Left lung (tissue), 10 donors: ENCODE measurements around the gene BPHL. TPM values are rescaled to one million over a fixed set of nuclear protein-coding genes. Genes with fewer than 3 reads are reported as not detected.

Experiments
- ATAC-seq: fragments of 200-7000 bp; cut with Tn5 transposase; one replicate; pipeline ENCODE4 v1.9.1; 2020; ENCODE audit warnings: moderate library complexity
- DNase-seq, 4 donors: peaks; one replicate each; pipeline ENCODE4 v3.0.0-alpha.2; 2013 to 2020
- H3K27ac ChIP-seq, 2 donors: fragments of 200-600 bp; sonication (generic) in 1 of 2; one replicate each; pipeline versions ENCODE4 v1.5.0 to v1.8.0; 2020 to 2021
- H3K27me3 ChIP-seq, 2 donors: fragments of 200-600 bp; sonication (generic) in 1 of 2; one replicate each; pipeline versions ENCODE4 v1.5.0 to v1.8.0; 2020 to 2021
- H3K36me3 ChIP-seq, 2 donors: fragments of 200-600 bp; sonication (generic) in 1 of 2; one replicate each; pipeline versions ENCODE4 v1.5.0 to v1.8.0; 2020 to 2021
- H3K4me1 ChIP-seq, 2 donors: fragments of 200-600 bp; one replicate each; pipeline ENCODE4 v1.8.0; 2021
- H3K4me3 ChIP-seq, 2 donors: fragments of 200-600 bp; sonication (generic) in 1 of 2; one replicate each; pipeline versions ENCODE4 v1.5.0 to v1.8.0; 2020 to 2021; ENCODE audit warnings: mild to moderate bottlenecking in 1 of 2
- H3K9me3 ChIP-seq, 2 donors: fragments of 200-600 bp; sonication (generic) in 1 of 2; one replicate each; pipeline versions ENCODE4 v1.5.0 to v1.8.0; 2020 to 2021
- CTCF ChIP-seq, 2 donors: fragments of 200-600 bp; sonication (generic) in 1 of 2; IDR thresholded peaks; one replicate each; pipeline versions ENCODE4 v1.5.0 to v1.8.0; 2021; ENCODE audit warnings: antibody characterized with exemption in 2 of 2
- intact Hi-C, 2 donors: fragments of 100-400 bp; cut with DNase I; formaldehyde crosslinking; loops; one replicate each; pipeline versions ENCODE4 v1.11.2 to v1.14.2; 2022
- polyA plus RNA-seq, 6 donors: library from polyadenylated mRNA; unstranded; fragments of 120-200 nt; gene quantifications; one replicate each; pipeline ENCODE4 v1.2.1, GENCODE V29; 2013; ENCODE audit not compliant: insufficient read length in 6 of 6
- total RNA-seq, 2 donors: library from RNA; stranded (reverse); fragmentation: NEBNext Ultra II Directional; extraction: Animal tissue kit (Norgen Biotek cat#: 25700); gene quantifications; one replicate each; pipeline ENCODE4 v1.2.1, GENCODE V29; 2021
- donor health status: DM: no; HTN: yes; CAD: no.
- donor health status: DM: no; HTN: no; CAD: no.

The BPHL gene
- total and polyA plus RNA-seq, 8 donors, result 13.1 to 47.9 (median 41.1) TPM

- TF ChIP-seq CTCF (IDR thresholded peaks at IDR 0.05), result no peak
- no peaks in the 10 kb centered on the region for H3K9me3 ChIP-seq
- no peak overlapping the region for H3K4me3 ChIP-seq
- no peaks in the 10 kb centered on the region for H3K27me3 ChIP-seq
- intact Hi-C loops, result no loop called here
- ATAC-seq, result no peak
- no peaks in the 10 kb centered on the region for H3K4me1 ChIP-seq
- no peak overlapping the region for H3K27ac ChIP-seq
- H3K36me3 ChIP-seq, result peaks cover 0 to 98% of the 10 kb centered on the region in 2 donors
- DNase-seq, result no peak
Measured at GRCh38 chr6:3085074-3085473, 33.4 kb upstream of the BPHL start.

- H3K9me3 ChIP-seq, result no peaks in the 10 kb centered on the region
- no peaks in the 10 kb centered on the region for H3K4me1 ChIP-seq
- H3K27me3 ChIP-seq, result no peaks in the 10 kb centered on the region
- no peak for TF ChIP-seq CTCF (IDR thresholded peaks at IDR 0.05)
- intact Hi-C loops, result no loop called here
- no peak overlapping the region for H3K4me3 ChIP-seq
- H3K36me3 ChIP-seq, result peaks cover 0 to 91% of the 10 kb centered on the region in 2 donors
- no peak overlapping the region for H3K27ac ChIP-seq
- no peak for ATAC-seq
- no peak for DNase-seq
Measured at GRCh38 chr6:3086282-3086946, 32.1 kb upstream of the BPHL start.

- Histone ChIP-seq H3K4me3 (no peak overlapping the region), H3K36me3 (peaks cover 0 to 72% of the 10 kb centered on the region in 2 donors), H3K27me3 (no peaks in the 10 kb centered on the region), H3K4me1 (no peaks in the 10 kb centered on the region), H3K27ac (peak overlapping the region; percentile 25 to 35), H3K9me3 (no peaks in the 10 kb centered on the region)
- intact Hi-C loops, result no loop called here
- ATAC-seq, result peak; percentile 53
- TF ChIP-seq CTCF (IDR thresholded peaks at IDR 0.05), result no peak
- DNase-seq, result no peak
Measured at GRCh38 chr6:3088446-3088845, 30.1 kb upstream of the BPHL start.

GRCh38 chr6:3088968-3089367 lies 29.5 kb upstream of the BPHL start:
- no peak for ATAC-seq
- H3K36me3 ChIP-seq, result peaks cover 0 to 70% of the 10 kb centered on the region in 2 donors
- no peak overlapping the region for H3K4me3 ChIP-seq
- H3K4me1 ChIP-seq, result no peaks in the 10 kb centered on the region
- peak overlapping the region; percentile 25 to 35 for H3K27ac ChIP-seq
- intact Hi-C loops, result no loop called here
- no peak for TF ChIP-seq CTCF (IDR thresholded peaks at IDR 0.05)
- H3K27me3 ChIP-seq, result no peaks in the 10 kb centered on the region
- H3K9me3 ChIP-seq, result no peaks in the 10 kb centered on the region
- no peak for DNase-seq

- no peak overlapping the region for H3K4me3 ChIP-seq
- H3K4me1 ChIP-seq, result no peaks in the 10 kb centered on the region
- no peaks in the 10 kb centered on the region for H3K27me3 ChIP-seq
- intact Hi-C loops, result no loop called here
- no peak for TF ChIP-seq CTCF (IDR thresholded peaks at IDR 0.05)
- no peaks in the 10 kb centered on the region for H3K9me3 ChIP-seq
- H3K36me3 ChIP-seq, result peaks cover 0 to 70% of the 10 kb centered on the region in 2 donors
- no peak overlapping the region for H3K27ac ChIP-seq
- ATAC-seq (no peak), DNase-seq (no peak)
Measured at GRCh38 chr6:3090013-3090412, 28.5 kb upstream of the BPHL start.
